Activated CD8-positive, alpha-beta T cell treated with anti-CD3 and anti-CD28 coated beads for 36 hours (primary cell): ENCODE results near the gene GAPT. TPM values are rescaled to one million over a fixed set of nuclear protein-coding genes. Genes with fewer than 3 reads are reported as not detected.

ENCODE experiments used
- ATAC-seq: fragments of 200-7000 bp; cut with Tn5 transposase; one replicate; pipeline ENCODE4 v1.10.0; 2021; ENCODE audit warnings: mild to moderate bottlenecking, moderate library complexity
- CTCF ChIA-PET: fragments of 350-600 bp; sonication (Branson Sonifier 250); formaldehyde crosslinking; loops from one replicate; lab custom pipeline; 2021; ENCODE audit warnings: antibody characterized with exemption; lab: Charles Lee
- POLR2A ChIA-PET: fragments of 350-600 bp; sonication (Branson Sonifier 250); formaldehyde crosslinking; loops from one replicate; lab custom pipeline; 2021; ENCODE audit warnings: antibody characterized with exemption; lab: Charles Lee
- DNase-seq: peaks from one replicate; pipeline ENCODE4 v3.0.0-alpha.2; 2020
- H3K27ac Mint-ChIP-seq: one replicate; pipeline ENCODE4 v1.8.0; 2021; ENCODE audit warnings: mild to moderate bottlenecking, mixed read lengths
- H3K27me3 Mint-ChIP-seq: one replicate; pipeline ENCODE4 v1.8.0; 2021; ENCODE audit warnings: mixed read lengths
- H3K36me3 Mint-ChIP-seq: one replicate; pipeline ENCODE4 v1.8.0; 2021; ENCODE audit warnings: low read depth, mixed read lengths
- H3K4me1 Mint-ChIP-seq: one replicate; pipeline ENCODE4 v1.8.0; 2021; ENCODE audit warnings: low read depth, mixed read lengths
- H3K4me3 Mint-ChIP-seq: one replicate; pipeline ENCODE4 v1.8.0; 2021; ENCODE audit warnings: mild to moderate bottlenecking, moderate library complexity, mixed read lengths
- H3K9me3 Mint-ChIP-seq: one replicate; pipeline ENCODE4 v1.8.0; 2021; ENCODE audit warnings: mixed read lengths
- intact Hi-C: fragments of 100-400 bp; cut with micrococcal nuclease; formaldehyde crosslinking; loops from one replicate; pipeline ENCODE4 v1.10.0; 2022
- total RNA-seq, 2 experiments: library from RNA; stranded (reverse); gene quantifications; one replicate each; pipeline ENCODE4 v1.2.3, GENCODE V29; 2021
- TF ChIP-seq, protein P1 (sequence below): fragments of 200-600 bp; IDR thresholded peaks from one replicate; pipeline ENCODE4 v1.8.0; 2022; ENCODE audit warnings: antibody characterized with exemption, mild to moderate bottlenecking

GAPT gene
- total RNA-seq, 2 experiments from 2014 or later, result not detected

DNA sequence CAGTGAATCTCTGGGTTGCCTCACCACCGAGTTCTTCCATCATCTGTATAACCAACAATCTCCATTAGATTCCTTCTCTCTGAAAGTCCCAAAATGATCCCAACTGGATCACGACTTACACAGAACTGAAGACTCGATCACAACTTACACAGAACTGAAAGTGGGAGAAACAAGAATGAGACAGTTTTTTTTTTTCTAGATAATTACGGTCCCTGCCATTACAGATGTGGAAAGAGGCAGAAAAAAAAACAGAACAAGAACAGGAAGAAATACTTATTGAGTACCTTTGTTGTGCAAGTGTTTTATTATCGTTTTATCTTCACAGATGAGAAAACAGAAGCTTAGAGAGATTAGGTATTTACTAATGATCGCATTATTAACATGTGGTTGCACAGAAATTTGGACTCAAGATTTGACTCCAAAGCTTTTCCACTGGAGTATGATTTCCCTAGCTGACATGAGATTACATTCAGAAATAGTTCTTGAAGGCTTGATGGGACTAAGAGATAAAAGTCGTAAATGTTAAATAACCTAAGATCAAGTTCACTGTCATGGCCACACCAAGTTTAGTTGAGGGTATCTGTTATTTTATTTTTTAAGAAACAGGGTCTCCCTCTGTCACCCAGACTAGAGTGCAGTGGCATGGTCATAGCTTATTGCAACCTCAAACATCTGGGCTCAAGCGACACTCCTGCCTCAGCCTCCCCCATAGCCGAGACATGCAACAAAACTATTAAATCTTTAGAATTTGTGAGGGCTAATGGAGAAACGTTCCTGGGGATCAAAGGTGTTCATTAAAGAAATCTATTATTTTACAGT, 40.2 kb upstream of the GAPT start:
- Mint-ChIP-seq H3K27me3 (peaks cover 2% of the 10 kb centered on the region), H3K4me3 (no peak overlapping the region), H3K4me1 (no peaks in the 10 kb centered on the region), H3K36me3 (no peaks in the 10 kb centered on the region), H3K9me3 (peaks cover 1% of the 10 kb centered on the region), H3K27ac (no peak overlapping the region)
- ATAC-seq (no peak), DNase-seq (no peak)
- ChIA-PET CTCF (interaction anchor here (1.7 kb wide), 1 partner anchor 9 kb away, joined by 9 read pairs; no protein-coding TSS in a partner anchor), POLR2A (interaction anchor here (1.1 kb wide), 1 partner anchor 21 kb away, joined by 5 read pairs; no protein-coding TSS in a partner anchor)
- TF ChIP-seq, protein P1, sequence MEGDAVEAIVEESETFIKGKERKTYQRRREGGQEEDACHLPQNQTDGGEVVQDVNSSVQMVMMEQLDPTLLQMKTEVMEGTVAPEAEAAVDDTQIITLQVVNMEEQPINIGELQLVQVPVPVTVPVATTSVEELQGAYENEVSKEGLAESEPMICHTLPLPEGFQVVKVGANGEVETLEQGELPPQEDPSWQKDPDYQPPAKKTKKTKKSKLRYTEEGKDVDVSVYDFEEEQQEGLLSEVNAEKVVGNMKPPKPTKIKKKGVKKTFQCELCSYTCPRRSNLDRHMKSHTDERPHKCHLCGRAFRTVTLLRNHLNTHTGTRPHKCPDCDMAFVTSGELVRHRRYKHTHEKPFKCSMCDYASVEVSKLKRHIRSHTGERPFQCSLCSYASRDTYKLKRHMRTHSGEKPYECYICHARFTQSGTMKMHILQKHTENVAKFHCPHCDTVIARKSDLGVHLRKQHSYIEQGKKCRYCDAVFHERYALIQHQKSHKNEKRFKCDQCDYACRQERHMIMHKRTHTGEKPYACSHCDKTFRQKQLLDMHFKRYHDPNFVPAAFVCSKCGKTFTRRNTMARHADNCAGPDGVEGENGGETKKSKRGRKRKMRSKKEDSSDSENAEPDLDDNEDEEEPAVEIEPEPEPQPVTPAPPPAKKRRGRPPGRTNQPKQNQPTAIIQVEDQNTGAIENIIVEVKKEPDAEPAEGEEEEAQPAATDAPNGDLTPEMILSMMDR, result no peak
- intact Hi-C loops, result no loop called here

DNA sequence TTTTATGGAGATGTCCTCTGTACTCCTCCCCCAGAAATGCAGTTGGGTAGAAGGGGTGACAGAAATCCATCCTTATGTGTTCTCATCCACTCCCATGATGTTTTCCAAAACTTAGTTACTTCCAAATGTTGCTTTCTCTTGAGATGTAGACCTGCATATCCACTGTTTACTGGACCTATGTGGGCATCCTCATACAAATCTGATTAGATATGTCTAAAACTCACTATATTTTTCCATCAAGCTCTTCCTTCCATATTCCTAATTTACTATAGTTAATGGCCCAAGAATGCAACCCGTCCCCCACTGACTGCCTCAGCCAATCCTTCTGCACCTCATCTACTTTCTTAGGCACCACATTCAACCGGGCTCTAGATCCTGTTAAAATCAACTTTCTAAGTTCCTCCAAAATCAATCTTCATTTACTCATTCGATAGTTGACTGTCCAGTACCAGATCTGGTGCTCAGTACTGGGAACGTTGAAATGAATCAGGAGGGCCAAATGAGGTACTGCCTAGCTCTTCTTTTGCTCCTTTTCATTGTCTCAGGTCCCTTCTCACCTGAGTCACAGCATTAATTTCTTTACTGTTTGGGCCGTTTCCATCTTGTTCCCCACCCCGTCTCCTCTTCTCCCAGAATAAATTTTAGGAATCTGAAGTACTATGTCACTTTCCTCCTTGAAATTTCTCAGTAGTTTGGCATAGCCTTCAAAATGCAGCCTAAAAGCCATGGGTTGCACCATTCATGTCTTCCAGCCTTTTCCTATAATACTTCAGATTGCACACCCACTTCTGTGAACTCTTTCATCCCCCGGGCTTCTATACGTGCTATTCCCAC, 39.3 kb upstream of the GAPT start:
- TF ChIP-seq, protein P1, result no peak
- no peak overlapping the region for H3K27ac Mint-ChIP-seq
- H3K4me1 Mint-ChIP-seq, result no peaks in the 10 kb centered on the region
- POLR2A ChIA-PET, result interaction anchor here (1.1 kb wide), 1 partner anchor 22 kb away, joined by 5 read pairs; no protein-coding TSS in a partner anchor
- no peaks in the 10 kb centered on the region for H3K36me3 Mint-ChIP-seq
- intact Hi-C loops, result no loop called here
- CTCF ChIA-PET, result no interaction called here
- H3K27me3 Mint-ChIP-seq, result no peaks in the 10 kb centered on the region
- DNase-seq, result no peak
- no peak for ATAC-seq
- no peaks in the 10 kb centered on the region for H3K9me3 Mint-ChIP-seq
- no peak overlapping the region for H3K4me3 Mint-ChIP-seq

DNA sequence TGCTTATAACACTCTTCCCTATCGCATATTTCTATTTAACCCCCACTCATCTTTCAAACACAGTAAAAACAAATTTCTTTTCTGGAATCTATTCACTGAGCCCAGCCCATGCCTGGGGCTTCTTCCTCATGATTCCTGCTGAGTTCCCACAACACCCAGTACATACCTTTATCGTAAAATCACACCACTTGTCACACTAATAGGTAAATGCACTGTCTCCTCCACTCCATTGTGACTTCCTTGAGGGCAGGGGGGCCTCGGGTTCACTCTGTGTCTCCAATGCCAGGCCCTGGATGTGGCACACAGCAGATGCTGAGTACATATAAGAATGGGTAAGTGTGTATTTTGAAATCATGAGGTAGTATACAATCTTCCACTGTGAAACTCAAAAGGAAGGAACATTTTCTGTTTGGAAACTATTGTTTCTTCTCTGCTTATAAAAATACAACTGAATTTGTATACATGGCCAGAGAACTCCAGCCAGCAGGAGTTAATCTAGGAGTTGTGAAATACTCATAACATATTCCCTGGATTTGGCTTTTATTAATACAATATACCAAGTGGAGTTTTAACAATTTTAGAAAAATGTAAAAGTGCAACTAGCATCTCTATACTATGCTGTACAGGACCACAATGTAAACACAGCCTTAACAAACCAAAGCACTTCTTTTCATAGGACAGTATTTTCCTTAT, 38.5 kb upstream of the GAPT start:
- no peak for DNase-seq
- Mint-ChIP-seq H3K4me3 (no peak overlapping the region), H3K27me3 (no peaks in the 10 kb centered on the region), H3K36me3 (no peaks in the 10 kb centered on the region), H3K4me1 (no peaks in the 10 kb centered on the region), H3K9me3 (no peaks in the 10 kb centered on the region), H3K27ac (no peak overlapping the region)
- ATAC-seq, result no peak
- ChIA-PET POLR2A (interaction anchor here (1.1 kb wide), 1 partner anchor 23 kb away, joined by 5 read pairs; no protein-coding TSS in a partner anchor), CTCF (interaction anchor here (1.0 kb wide), 1 partner anchor 1153 kb away, joined by 3 read pairs; no protein-coding TSS in a partner anchor)
- intact Hi-C loops, result no loop called here
- TF ChIP-seq, protein P1, result no peak

DNA sequence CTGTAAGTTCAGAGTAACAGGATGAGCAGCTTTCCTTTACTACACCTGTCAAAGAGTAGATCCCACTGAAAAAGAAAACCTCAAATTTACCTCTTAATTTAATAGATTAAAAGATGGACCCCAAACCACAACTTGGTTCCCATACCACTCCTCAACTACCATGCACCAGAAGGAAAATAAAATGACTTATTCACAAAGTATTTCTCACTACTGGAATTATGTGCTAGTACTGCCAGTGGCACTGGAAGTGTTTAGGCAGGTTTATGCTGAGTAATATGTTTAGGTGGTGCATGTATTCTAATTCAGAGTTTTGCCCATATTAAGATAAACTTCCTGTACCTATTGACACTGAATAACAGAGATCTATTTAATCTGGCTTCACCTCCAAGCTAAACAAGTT, 37.9 kb upstream of the GAPT start:
- DNase-seq (no peak), ATAC-seq (no peak)
- Mint-ChIP-seq H3K36me3 (no peaks in the 10 kb centered on the region), H3K9me3 (no peaks in the 10 kb centered on the region), H3K27ac (no peak overlapping the region), H3K27me3 (peaks cover 5% of the 10 kb centered on the region), H3K4me3 (no peak overlapping the region), H3K4me1 (no peaks in the 10 kb centered on the region)
- POLR2A ChIA-PET, result no interaction called here
- CTCF ChIA-PET, result interaction anchor here (1.0 kb wide), 1 partner anchor 1154 kb away, joined by 3 read pairs; no protein-coding TSS in a partner anchor
- intact Hi-C loops, result no loop called here
- TF ChIP-seq, protein P1, result no peak
